ENCODE results near the gene RHO. TPM values are rescaled to one million over a fixed set of nuclear protein-coding genes. Genes with fewer than 3 reads are reported as not detected.

The RHO gene
- total RNA-seq, 1 experiment from 2014 or later: not detected

GRCh38 chr3:129553171-129553570 lies 24.7 kb downstream of the RHO start:
- intact Hi-C loops (cut with micrococcal nuclease): no loop called here
- no peaks in the 10 kb centered on the region for H3K36me3 ChIP-seq (ENCODE audit: control insufficient read depth in 1 of 2, insufficient read depth in 2 of 2, low read length in 2 of 2)
- ChIA-PET POLR2A (no interaction called here), RAD21 (ENCODE audit: low non-redundant PET in 1 of 2, low total read pairs in 2 of 2, uncharacterized antibody in 2 of 2, unreplicated experiment in 2 of 2) (no interaction called here), CTCF (no interaction called here)
- no peak overlapping the region for H3K4me3 ChIP-seq (replicated peaks in 1 of 2; ENCODE audit: low read depth in 1 of 2, low read length in 2 of 2)
- no peaks in the 10 kb centered on the region for H3K79me2 ChIP-seq (ENCODE audit: insufficient read depth, low read length)
- H4K20me1 ChIP-seq (ENCODE audit: insufficient read depth): no peaks in the 10 kb centered on the region
- TF ChIP-seq ATF3 (IDR thresholded peaks at IDR 0.05) (no peak), JUND (IDR thresholded peaks at IDR 0.05) (no peak), ZBTB33 (IDR thresholded peaks at IDR 0.05; ENCODE audit: extremely low read depth, insufficient replicate concordance, low read length) (no peak), TCF7L2 (IDR thresholded peaks at IDR 0.05; ENCODE audit: borderline replicate concordance, extremely low read depth, insufficient read depth, insufficient read length) (no peak), SRF (IDR thresholded peaks at IDR 0.05; ENCODE audit: low read depth) (no peak), REST (IDR thresholded peaks at IDR 0.05; ENCODE audit: low read depth) (no peak), CTCF (IDR thresholded peaks at IDR 0.05 in 2 of 3, conservative IDR thresholded peaks at IDR 0.05 in 1 of 3; ENCODE audit: borderline replicate concordance in 1 of 3, insufficient read depth in 1 of 3, low read depth in 2 of 3, low read length in 2 of 3) (no peak), RAD21 (IDR thresholded peaks at IDR 0.05; ENCODE audit: low read depth) (no peak), YY1 (IDR thresholded peaks at IDR 0.05; ENCODE audit: extremely low read depth, insufficient replicate concordance, low read depth, low read length) (no peak), ZFX (IDR thresholded peaks at IDR 0.05) (no peak), CBX3 (IDR thresholded peaks at IDR 0.05; ENCODE audit: low read depth) (no peak), FOSL1 (IDR thresholded peaks at IDR 0.05; ENCODE audit: low read depth) (no peak), SIN3A (IDR thresholded peaks at IDR 0.05; ENCODE audit: low read depth) (no peak), POLR2A (IDR thresholded peaks at IDR 0.05; ENCODE audit: borderline replicate concordance, extremely low read depth, insufficient read depth, insufficient read length) (no peak), EGR1 (IDR thresholded peaks at IDR 0.05; ENCODE audit: low read depth) (no peak), CEBPB (IDR thresholded peaks at IDR 0.05; ENCODE audit: low read depth) (no peak)
- H3K4me2 ChIP-seq (ENCODE audit: low read length): no peak overlapping the region
- no peak overlapping the region for H3K27ac ChIP-seq (ENCODE audit: low read depth, low read length)
- peaks cover 0 to 6% of the 10 kb centered on the region in 2 experiments; a peak in 1 of 4 replicates for H3K4me1 ChIP-seq (ENCODE audit: control insufficient read depth in 1 of 2, insufficient read depth in 2 of 2, low read length in 2 of 2)
- BruUV-seq (replicated peaks): no TSS peak
- no peaks in the 10 kb centered on the region for H3K27me3 ChIP-seq (ENCODE audit: insufficient read depth, low read length)
- ATAC-seq (no peak), DNase-seq (ENCODE audit: low read depth, low spot score) (no peak)
- no peaks in the 10 kb centered on the region for H3K9me3 ChIP-seq (ENCODE audit: control insufficient read depth in 1 of 2, insufficient read depth in 1 of 2, low read depth in 1 of 2, low read length in 2 of 2)
- no peaks in the 10 kb centered on the region for H3K9me2 ChIP-seq (ENCODE audit: insufficient read depth)
- no peak overlapping the region for H2AFZ ChIP-seq (ENCODE audit: low read depth, low read length, poor library complexity, severe bottlenecking)
- H3K9ac ChIP-seq (ENCODE audit: low read length): no peak overlapping the region

All from HCT116 (cell line).